NCI-H345 treated with DMSO at 0.1 percent for 48 hours (cell line): Measurements from ENCODE around the gene SPOCK1.
"Not testable (repeated sequence)": the region's sequence is repeated elsewhere in the genome, so short reads cannot be mapped to it uniquely, and the experiment has no call there.

Experiments used
- DNase-seq: peaks from one replicate; lab custom pipeline; 2025; ENCODE audit not compliant: unreplicated experiment; lab: John Stamatoyannopoulos, UW

SPOCK1 gene

DNA sequence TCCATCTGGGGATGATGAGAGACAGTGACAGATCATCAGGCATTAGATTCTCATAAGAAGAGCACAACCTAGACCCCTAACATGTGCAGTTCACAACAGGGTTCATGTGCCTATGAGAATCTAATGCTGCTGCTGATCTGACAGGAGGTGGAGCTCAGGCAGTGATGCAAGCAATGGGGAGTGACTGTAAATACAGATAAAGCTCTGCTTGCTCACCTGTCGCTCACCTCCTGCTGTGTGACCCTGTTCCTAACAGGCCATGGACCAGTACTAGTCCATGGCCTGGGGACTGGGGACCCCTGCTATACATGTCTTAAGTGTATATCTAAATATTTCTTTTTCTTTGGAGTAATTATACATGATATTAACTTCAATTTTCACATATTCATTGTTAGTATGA lies 265.8 kb downstream of the SPOCK1 start:
- not testable (repeated sequence) for DNase-seq

DNA sequence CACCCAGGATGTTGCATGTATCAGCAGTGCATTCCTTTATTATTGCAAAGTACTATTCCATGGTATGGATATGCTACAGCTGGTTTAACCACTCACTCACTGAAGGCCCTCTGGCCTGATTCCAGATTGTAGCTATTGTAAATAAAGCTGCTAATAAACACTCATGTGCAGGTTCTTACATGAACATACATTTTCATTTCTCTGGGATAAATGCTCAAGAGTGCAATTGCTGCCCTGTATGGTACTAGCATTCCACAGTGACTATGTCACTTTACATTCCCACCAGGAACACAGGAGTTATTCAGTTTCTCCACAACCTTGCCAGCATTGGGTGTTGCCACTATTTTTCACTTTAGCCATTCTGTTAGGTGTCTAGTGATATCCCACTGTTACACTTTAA lies 267.6 kb downstream of the SPOCK1 start:
- DNase-seq: no peak

DNA sequence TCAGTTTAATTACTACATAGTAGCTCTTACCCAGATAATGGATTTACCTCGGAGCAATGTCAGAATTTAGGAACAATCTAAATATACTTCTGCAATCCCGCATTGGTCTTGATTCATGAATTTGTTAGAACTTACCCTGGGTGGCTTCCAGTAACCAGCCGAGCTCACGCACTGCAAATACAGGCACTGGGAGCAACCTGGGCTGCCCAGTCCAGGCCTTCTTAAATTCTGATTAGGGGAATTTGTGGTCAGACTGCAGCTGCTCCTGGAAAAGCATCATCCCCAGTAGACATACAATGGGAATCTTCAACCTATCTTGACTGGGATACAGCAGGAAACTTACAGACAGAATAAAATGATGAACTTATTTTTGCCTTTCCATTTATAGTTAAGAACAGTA lies 270.3 kb downstream of the SPOCK1 start:
- no peak for DNase-seq

DNA sequence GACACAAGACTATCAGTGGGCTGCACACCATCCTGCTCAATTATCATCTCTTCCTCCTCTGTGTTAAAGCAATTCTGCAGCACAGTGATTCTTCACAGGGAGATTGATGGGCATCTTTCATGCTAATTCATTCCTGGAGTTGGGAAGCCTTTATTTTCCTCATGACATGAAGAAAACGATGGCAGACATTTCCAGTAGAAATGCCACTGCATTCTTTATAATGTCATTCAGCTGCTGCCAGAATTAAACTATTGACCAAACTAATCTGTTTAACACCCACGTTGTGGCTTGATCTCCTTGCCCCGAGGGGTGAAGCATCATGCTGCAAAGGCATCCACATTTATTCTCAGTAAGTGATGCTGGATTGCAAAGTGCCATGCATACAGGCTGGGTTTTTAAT lies 273.0 kb downstream of the SPOCK1 start:
- DNase-seq: no peak

DNA sequence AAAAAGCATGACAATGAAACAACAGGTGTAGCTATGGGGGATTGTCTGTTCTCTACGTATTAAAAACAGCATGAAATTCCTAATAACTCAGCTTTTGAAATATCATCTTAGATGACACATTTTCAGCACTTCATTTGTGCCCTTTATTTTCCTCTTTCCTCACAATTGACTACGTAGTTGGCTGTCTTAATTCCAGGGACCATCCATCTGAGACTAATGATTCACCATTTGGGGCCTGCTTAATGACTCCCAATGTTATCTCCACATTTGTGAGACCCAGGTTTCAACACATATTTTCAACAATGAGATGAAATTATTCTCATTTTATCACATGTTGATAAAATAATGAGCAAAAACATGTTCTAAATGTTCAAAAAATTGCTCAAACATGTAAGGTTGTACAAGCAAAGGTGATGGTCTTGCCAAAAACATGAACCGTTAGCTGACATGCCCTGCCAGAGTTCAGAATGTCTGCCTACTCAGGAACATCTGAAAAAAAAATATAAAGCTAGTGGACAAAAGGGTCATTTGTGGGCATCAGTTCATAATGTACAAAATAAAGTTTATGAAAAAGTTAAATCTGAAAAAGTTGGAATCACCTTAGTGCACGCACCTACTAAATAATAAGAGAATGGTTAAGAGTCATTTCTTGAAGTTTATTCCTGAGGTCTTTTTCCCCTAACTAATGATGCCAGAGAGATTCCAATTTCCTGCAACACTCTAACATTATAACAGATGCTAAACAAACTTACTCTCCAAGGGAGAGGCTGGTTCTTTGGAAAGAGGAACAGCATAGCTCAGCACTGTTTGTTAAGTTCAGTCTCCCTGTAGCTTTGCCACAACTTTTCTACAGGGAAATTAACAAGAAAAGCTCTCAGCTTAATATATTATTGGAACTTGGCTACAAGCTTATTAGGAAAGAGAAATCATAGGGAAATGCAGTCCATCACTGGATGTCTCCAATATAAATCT lies 275.5 kb downstream of the SPOCK1 start:
- no peak for DNase-seq

DNA sequence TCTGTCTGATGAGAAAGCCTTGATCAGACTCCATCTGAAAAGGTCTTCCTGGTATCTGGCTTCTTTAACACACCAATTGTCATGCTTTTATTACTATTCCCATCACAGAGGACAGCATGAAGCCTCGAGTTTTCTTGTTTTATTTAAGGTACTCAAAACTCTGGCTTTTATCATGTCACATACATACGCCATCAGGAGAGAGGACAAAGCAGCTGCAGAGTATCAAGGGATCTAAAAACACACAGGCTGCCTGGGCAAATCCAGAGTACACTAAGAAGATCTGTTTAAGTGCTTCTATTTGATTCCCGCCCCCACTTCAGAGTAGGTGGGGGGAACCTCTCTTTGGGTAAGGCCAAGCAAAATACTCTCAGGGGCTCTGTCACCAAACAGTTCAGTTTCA lies 277.2 kb downstream of the SPOCK1 start:
- DNase-seq: peak; percentile 85

GRCh38 chr5:137220523-137220927 lies 278.6 kb downstream of the SPOCK1 start:
- peak; percentile 40 for DNase-seq

DNA sequence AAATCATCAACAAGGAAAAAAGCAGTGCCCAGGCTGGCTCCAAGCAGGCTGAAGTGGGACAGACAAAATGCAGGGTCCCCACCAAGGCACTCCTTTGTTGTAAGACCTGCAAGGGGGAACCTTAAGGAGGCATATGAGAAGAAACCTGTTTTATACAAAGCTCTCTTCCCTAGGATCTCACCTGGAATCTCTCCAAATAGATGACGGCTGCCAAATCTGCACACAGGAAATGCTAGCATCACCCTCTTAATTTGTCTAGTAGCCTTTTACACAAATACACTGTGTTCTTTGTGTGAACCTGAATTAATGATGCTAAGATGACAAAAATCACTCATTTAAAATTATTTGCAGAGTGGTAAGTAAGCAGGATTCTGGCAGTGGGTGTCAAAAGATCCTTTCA lies 280.2 kb downstream of the SPOCK1 start:
- DNase-seq: no peak

GRCh38 chr5:137218471-137218870 lies 280.7 kb downstream of the SPOCK1 start:
- no peak for DNase-seq

DNA sequence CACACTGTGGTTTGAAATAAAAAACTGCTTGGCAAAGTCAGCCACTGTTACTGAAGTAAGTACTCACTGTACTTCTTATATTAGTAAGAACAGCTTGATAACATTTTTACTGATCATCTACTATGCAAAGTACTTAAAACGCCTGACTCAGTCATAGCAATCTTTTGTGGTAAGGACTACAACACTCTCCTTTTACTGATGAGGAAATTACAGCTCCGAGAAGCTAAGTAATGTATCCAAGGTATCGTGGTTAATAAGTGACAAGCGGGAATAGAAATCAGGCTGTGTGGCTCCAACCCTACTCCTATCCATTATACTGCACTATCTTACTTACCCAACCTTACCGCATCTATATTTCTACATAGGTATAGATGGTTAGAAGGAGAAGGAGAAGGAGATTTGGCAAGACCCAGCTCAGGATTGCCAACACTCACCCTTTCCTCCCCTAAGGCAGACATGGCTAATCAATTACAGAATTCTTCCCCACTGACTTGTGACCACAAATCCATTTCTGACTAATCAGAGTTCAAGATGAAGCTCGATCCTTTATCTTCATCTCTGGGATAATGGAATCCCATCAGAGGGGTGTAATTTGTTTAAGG lies 281.4 kb downstream of the SPOCK1 start:
- DNase-seq: no peak

- no peak for DNase-seq
These were observed 282.0 kb downstream of the SPOCK1 start for GRCh38 chr5:137216976-137217598.

GRCh38 chr5:137215780-137216179 lies 283.3 kb downstream of the SPOCK1 start:
- no peak for DNase-seq

DNA sequence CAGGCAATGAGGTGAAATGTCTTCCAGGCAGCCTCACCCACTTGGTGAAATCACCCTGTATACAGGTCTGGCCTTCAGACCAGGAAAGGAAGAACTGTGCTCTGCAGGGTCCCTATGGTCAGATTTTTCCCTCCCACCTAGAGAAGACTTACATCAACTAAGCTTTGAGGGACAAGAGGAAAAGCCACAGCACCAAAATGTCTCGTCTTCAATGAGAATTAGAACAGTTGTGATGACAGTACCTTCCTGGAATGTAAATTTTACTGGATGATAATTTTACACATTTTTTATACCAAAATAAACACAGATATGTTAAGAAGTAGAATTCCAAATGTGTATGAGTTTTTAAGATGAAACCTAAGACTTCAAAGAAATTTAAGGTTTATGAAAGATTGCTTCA lies 283.9 kb downstream of the SPOCK1 start:
- DNase-seq: no peak

DNA sequence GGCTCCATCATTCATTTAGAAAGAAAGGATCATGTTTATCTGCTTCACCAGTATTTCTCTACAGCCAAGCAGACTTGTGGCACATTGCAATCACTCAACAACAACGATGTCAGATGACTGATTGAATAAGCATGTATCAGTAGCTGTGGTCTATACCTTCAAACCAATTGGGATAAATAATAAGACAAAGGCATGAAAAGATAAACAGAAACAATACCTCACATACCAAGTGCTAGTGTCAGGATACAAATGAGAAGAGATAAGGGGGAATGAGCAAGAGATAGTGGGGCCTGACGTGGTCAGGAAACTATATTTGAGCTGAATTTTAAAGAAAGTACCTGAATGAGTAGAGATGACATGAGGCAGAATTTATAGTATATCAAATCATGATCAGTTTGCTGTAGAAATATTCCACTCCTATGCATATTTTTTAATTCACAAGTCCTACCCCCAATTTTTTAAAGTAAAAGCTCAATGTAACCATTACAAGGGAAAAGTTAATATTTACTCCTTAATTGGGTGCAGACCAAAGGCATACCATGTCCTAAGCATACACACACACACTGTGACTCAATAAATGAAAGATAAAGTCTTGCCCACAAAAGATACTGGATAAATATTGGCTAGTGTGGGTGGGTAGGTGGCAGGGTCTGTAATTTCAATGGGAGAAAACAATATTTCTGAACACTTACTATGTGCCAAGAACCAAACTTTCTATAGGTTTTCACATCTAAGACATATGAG lies 284.5 kb downstream of the SPOCK1 start:
- DNase-seq: no peak

DNA sequence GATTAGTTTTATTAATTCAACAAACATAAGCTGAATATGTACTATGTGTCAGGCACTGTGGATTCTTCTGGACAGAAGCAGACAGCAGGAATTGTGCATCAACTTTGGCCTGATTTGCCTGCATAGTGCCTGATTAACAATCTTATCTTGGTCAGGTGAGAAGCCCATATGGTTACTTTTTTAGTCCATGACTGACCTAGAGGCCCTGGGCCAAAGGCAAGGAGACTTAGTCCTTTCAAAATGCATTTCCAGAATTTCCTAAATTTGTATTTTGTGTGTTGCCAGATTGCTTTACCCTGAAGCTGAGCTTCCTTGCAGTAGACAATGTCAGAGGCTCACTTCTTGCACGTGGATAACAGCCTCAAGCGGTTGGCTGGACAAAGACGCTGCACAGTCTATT lies 286.7 kb downstream of the SPOCK1 start:
- no peak for DNase-seq

GRCh38 chr5:137209232-137209809 lies 289.8 kb downstream of the SPOCK1 start:
- no peak for DNase-seq

DNA sequence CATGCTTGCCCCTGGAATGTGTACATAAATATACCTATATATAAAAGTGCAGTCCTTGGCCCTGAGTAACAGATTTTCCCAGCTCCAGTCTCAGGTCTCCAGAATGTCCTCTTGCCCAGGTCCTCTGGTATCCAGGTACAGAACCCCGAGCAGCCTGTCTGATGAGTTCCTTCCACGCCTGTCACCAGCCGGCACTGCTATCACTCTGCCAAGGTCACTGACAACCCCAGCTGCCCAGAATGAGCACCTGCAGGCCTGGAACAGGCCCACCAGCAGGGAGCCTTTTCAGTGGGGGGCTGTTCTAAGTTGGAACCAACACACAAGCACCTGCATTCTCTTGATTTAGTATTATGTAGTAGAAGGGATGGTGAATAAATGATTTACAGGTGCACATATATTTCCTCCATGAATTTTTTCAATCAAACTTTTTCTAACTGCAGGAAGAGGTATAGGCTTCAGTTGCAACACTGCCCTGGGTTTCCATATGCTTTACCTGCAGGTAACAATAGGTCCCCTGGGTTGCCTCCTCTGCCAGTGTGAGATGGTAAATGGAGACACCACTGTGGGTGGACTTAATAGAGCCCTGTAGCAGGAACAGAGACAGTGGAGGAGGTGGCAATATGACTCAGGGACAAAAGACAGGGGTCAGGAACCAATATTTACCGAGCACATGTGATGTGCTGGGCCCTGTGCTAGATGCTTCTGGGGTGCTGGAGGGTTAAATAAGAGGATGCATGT lies 291.9 kb downstream of the SPOCK1 start:
- DNase-seq: peak; percentile 76

DNA sequence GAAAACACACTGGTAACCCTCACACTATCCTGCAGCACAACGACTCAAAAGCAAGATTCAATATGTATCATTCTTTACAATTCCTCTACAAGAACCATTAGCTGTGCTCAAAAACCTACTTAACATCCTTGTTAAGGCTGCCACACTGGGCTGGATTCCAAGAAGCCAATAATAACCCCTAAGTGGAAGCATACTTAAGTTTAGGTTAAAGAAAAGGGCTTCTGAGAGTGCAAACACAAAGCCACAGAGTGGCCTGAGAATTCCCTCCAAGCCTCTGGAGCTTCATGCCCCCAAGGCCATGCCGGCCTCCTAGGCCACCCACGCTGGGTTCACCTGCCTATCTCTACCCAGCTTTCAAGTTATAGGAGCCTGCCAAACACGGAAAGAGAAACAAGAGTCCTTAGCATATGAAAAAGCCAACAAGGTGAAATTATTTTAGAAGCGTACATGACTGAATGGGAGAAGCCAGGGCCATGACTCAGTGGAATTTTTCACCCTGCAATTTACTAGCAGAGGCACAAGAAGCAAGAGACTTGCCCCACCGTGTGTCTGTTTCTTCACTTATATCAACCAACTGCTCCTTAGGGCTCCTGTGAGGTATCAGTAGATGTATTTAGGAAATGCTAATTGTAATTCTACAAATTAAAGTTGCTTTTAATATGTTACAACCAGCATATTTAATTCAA lies 293.0 kb downstream of the SPOCK1 start:
- DNase-seq: peak; percentile 75

DNA sequence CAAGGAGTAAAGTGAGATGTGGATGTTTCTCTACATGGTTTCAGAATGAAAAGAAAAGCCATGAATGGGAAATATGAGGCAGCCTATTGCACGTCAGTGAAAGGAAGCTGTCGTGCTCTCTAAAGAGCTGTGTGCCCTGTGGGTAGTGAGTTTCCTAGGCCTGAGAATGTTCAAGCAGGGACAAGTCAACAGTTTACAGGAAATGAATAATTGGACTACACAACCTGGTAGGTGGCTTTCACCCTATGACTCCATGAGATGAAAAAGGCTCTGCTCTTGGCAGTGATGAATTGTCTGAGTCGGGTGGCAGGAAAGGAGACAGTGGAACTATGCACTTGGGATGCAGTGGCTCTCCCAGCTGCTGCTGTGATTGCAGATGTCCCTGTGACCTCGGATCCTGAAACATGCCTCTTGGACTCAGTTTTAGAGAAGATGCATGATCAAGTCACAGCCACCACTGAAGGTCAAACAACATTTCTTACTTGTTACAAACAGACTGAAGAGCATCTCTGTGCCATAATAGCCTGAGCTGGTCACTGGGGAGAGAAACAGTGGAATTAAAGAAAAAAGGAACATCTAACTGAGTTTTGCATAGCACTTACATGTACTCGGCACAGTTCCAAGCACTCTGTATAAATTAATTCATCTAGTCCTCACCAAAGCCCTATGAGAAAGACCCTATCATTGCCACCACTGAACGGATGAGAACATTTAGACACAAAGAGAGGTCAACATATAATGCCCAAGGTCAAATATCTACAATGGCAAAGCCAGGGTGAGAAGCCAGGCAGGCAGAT lies 293.7 kb downstream of the SPOCK1 start:
- peak; percentile 75 for DNase-seq
